HG03025 (cell line): Measurements from ENCODE around the gene MAGI1.
"Not testable (repeated sequence)": the region's sequence is repeated elsewhere in the genome, so short reads cannot be mapped to it uniquely, and the experiment has no call there.

Experiments
- ATAC-seq: cut with Tn5 transposase; IDR thresholded peaks from one replicate; pipeline ENCODE4 v1.9.1; 2021; ENCODE audit warnings: mild to moderate bottlenecking, moderate library complexity; ENCODE audit not compliant: unreplicated experiment, low FRiP score

MAGI1 gene

DNA sequence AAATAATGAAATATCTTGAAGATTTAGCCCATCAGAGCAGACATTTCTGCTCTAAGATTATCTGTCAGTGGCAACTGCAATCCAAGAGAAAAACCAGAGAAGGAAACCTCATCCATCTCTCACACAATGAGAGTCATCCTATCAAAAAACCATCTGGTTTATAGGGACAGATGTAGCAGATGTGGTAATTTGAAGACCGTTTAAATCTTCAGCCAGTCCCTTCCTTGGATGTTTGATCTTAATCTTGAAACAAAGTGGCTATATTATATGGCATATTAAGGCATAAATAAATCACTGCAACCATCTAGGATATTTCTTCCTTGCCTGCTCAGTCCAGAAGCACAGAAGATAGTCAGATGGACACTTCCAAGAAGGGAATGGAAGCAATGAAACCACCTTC lies 305.3 kb downstream of the MAGI1 start:
- no peak for ATAC-seq

DNA sequence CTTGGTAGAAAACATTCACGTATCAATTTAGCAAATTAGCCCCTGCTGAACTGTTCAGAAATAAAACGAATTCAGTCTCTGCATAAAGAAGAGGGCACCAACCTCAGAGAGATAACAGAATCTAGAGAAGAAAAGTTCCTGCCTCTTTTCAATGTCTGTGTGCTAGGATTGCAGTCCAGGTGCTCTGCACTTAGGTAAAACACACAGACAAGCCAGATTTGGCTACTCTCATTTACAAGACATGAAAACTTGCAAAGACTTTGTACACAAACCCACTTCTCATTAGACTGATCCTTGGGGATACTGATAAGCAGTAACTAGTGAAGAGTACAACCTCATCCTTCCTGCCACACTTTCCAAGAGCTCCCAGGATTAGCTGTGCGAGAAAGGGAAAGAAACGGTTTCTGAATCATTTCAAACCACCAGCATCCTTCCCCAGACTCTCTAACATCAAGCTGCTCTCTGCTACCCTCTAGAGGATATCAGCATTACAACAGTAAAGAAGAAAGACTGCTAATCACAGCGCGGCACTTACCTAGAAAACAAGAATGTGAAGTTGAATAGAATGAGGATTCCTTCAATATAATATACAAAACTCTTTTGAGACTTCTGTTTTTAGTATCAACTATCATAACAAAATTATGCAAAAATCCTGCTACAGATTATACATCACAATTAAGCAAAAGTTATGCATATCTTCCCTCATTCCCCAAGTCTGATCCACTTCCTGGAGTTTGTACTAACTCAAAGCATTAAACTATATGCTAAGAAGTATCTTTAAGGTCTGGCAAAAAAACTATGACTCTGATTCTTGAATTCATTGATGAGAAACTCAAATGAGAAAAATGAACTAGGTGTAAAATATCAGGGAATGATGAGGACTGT lies 306.4 kb downstream of the MAGI1 start:
- peak; percentile 91 for ATAC-seq

DNA sequence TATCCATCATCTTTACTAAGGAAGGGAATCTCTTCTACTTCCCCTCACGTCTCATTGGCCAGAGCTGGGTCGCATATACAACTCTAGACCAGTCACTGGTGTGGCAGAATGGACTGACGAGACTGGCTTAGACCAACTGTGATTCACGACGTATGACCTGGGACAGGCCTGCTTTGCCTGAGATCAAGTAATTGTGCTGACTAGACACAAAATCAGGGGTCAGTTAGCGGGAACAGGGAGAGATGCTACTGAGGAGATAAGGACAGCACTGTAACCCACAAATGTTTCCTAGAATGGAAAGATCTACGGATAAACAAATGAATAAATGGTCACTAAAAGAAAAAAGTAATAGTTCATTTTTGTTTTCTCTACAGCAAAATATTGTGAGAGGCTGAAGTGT lies 308.3 kb downstream of the MAGI1 start:
- no peak for ATAC-seq

DNA sequence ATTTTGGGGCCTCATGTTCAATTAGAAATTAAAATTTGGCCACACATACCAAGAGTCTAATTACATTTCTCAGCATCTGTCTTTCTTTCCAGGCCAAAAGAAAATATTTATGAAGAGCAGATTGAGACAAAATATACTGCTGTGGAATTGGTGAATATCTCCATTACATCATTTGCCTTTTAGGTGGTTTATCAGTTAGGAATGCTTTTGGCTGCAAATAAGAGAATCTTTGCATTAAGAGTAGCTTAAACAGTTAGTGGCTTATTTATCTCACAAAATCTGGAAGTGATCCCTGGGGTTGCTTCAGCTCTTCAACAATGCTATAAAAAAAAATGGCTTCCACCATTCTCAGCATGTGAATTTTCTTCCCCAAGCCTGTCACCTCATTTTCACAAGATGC lies 308.7 kb downstream of the MAGI1 start:
- ATAC-seq, result no peak

DNA sequence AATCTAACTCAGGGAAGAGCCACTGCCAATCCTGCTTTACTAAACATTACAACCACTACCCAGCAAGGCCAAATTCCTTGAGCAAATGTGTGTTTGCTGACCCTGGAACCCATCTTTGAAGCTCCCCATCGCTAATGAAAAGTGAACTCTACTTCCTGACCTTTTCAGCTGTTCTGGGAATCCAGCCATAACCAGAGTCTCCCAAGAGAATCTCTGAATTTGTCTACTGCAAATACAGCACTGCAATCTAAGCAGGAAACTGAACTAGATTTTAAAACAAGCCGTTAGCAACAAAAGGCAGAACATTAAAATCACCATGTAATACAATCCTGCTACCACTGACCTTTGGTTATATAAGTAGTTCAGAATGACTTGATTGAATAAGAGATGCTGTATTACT lies 309.2 kb downstream of the MAGI1 start:
- no peak for ATAC-seq

DNA sequence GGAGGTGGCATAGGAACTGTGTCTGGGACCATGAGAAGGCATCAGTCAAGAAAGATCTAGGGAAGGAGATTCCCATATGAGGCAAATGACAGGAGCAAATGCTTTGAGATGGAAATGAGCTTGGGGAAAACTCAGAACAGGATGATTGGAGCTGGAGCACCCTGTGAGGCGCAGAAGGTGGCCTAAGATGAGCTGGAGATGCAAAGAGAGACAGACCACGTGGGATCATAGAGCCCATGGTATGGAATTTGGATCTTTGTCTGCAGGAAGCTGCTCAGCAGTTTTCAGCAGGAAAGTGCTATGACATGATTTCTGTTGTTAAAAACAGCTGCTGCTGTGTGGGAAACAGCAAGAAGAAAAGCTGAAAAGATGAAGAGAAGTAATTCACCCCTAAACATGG lies 310.6 kb downstream of the MAGI1 start:
- ATAC-seq, result no peak

DNA sequence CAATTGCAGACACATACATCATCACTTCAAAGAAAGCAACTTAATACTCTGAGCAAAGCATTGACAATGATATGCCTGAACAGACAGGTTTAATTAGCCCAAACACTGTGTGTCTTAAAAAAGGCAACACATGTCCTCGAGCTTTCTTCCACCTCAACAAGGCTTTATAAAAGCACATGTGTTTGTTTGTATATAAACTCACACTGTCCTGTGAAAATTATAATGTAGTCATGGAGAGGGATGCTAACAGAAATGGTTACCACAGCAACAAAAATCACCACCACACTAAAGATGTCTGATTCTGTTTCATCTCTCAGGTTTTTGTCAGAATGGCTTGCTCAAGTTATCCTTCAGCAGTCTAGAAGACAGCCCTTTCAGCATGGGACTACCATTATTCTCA lies 314.7 kb downstream of the MAGI1 start:
- no peak for ATAC-seq

DNA sequence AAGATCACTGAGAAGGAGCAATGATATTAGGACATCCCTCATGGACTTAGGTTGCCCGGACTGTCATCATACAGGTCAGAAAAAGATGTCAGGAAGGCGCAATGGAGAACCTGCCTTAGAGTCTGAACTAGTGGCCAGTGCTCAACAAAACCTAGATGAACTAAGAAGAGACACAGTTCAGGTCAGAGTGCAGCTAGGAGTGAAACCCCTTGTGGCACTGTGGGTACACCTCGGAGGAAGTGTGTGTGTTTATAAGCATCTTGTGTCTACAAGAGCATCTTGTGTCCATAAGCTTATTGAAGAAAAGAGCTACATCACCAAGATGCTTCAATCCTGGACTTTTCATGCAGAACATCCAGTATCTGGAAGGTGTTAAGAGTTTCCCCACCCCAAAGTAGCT lies 315.7 kb downstream of the MAGI1 start:
- no peak for ATAC-seq

DNA sequence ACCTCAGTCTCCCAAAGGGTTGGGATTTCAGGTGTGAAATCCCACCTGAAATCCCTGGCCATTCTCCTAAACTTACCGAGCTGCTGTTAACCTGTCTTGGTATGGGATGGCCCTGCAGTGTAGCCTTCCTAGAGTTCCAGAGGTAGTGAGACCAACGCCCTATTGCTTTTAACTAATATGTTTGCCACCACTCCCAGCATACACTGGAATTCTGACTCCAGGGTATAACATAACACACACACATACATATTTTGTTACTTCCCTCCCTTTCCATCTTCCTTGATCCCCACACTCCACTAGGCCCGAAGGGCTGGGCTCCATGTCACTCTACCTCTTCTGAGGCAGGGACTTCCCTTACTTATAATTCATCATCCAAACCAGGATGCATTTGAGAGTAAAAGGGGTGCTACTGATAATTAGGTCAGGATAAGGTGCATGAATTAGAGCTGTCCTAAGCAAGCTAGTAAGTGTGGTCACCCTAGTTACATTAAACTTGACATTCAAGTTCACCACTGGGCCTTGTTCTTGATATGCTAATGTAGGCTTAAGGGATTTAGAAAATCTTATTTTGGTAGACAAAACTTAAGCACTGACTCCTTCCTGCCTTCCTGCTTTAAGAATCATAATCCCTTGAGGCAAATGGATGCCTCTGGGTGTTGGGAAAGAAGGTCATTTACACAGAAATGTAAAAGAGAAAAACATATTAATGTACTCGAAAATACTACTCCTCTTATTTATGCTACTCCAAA lies 317.6 kb downstream of the MAGI1 start:
- ATAC-seq, result no peak

DNA sequence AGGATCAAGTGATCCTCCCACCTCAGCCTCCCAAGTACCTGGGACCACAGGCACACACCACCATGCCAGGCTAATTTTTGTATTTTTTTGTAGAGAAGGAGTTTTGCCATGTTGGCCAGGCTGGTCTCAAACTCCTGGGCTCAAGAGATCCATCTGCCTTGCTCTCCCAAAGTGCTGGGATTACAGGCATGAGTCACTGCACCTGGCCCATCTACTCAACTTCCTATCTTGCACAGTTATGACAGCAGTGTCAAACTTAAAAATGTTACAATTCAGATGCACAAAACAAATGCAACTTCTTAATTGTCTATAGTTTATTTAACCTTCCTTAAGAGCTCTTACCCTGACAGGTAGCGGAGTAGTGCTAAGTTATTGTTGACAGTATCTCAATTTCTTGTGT lies 319.1 kb downstream of the MAGI1 start:
- not testable (repeated sequence) for ATAC-seq

DNA sequence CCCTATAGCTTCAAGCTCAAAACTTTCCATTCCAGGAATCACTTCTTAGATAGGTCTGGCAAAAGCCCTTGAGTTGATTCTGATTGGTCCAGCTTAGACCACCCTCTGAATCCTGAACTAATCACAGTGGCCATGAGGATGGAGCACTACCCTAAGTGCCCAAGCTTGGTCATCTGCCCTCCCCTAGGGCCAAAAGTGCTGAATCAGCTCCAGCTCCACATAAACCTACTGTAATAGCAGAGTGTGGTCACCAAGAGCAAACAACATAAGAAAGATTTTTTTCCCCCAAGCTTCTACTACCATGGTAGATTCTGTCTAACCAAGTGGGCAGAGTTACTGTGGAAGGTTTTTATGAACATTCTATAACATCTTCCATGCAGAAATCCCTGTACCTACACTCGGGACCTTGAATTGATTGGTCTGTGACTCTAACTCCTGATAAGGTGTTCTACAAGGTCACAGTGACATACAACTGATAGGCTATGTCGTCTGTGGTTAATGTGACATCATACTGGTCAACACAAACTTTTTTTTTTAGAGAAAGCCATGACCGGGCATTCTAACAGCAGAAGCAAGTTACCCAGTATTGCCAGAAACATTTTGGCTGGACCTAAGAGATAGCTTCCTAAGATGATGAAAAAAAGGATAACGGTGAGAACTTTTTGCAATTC lies 320.9 kb downstream of the MAGI1 start:
- ATAC-seq, result no peak

DNA sequence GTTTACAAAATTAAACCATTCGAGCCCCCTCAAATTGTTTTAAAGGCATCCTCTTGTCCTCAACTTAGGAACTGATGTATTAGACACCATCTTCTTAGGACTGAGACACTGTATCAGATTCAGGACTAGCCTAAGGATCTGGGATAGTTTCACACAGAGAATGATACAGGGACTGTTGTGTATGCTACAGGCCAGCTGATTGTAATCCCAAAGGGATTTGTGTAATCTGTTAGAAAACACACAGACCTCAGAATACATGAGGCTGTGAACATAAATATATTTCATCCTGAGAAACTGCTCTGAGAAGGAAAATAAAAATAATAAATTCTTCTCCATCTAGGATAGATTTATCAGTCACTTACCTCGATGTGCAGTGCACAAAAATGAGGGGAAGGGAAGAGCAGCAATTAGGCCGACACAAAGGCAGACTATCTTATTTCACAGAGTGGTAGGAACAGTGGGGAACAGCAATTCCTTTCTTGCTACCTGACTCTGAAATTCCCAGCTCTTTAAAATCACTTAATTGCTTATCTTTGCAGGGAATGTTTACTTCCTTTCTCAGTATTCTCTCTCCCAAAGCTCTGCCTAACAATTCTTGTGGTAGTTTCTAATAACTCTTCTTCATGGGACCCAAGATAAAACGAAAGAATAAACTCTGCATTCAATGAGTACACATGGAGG lies 322.5 kb downstream of the MAGI1 start:
- no peak for ATAC-seq

DNA sequence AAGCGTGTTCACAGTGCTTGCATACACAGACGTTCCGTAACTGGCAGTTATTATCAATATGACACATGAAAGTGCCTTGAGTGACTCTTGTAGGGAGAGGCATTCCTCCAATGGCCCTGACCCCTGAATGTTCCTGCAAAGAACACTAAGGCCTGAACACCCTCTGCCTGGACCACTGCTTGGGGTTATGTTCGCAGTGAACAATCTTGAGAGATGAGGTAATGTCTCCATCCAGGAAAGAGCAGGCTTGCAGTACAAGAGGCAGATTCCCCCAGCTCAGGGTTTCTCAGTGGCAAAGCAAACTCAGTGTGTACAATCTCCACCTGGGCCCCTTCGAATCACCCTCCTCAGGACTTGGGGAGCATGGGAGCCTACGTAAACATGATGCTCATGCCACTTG lies 324.6 kb downstream of the MAGI1 start:
- ATAC-seq, result no peak

DNA sequence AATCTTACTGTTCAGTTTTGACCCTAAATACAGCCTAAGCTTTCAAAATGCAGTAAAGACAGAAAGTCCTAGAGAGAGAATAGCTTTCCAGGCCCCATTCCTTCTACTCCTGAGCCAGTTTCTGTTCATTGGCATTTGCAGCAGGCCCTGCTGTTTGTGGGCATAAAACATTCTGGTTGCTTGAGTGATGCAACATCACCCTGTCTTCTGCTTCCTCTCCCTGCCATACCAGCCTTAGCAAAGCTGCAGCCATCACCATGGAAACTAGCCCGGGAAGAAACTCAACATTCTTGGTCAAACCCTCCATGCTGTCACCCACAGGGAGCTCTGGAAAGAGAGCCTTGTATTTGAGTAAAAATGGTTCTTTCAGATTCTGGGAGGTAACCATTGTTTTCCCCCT lies 325.7 kb downstream of the MAGI1 start:
- no peak for ATAC-seq

DNA sequence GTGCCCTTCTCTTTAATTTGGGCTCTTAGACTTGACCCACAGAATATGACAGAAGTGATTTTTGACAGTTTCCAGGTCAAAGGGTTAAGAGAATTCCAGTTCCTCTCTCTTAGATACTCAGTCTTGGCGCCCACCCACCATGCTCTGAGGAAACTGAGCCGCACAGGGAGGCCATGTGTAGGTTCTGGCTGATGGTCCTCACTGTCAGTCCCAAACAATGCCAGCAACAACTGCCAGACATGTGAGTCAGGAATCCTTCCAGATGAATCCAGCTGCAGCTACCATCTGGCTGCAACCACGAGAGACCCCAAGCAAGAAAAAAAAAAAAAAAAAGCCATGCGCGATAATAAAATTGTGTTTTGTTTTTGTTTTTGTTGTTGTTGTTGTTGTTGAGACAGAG lies 326.6 kb downstream of the MAGI1 start:
- ATAC-seq, result no peak

DNA sequence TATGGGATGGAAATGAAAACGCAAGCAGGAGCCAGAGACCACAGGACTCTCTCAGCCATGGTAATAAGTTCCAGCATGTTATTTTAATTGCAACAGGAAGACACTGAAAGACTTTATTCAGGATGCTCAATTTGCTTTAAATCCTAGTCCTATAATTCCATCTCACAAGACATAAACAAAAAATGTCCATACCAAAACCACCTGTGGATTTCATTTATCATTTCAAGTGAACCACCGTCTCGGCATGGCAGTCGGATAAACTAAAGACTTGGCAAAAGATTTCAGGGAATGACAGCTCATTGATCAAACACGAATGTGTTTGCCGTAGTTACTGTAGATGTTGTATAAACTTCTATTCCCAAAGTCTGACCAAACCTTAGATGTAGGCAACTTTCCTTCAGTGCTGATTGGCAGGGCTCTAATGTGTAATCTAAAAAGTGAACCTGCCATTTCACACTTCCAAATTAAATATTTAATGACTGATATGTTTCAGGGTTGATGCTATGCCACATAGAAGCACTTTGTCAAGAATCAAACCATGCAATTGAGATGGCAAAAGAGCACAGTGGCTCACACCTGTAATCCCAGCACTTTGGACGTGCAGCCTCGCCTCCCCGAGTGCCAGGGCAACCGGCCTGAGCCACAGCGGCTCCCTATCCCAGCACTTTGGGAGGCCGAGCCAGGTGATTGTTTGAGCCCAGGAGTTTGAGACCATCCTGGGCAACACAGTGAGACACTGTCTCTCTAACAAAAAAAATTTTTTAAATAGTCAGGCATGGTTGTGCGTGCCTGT lies 331.7 kb downstream of the MAGI1 start:
- ATAC-seq, result no peak

DNA sequence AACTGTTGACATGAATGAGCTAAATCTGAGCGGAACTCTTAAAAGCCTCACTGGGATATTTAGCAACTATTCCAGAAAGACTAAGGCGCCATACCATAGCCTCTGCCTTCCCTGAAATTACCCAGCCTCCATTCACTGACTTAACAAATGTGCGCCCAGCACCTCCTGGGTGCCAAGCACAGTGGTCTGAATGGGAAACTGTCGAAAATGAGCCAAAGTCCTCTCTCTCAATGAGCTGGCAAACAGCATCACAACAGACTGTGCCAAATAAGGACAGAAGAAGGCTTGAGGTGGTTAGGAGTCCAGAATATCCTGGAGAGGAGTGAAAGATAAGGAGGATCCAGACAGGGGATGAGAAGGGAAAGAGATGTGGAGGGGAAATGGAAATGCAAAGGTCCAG lies 332.4 kb downstream of the MAGI1 start:
- ATAC-seq, result no peak

DNA sequence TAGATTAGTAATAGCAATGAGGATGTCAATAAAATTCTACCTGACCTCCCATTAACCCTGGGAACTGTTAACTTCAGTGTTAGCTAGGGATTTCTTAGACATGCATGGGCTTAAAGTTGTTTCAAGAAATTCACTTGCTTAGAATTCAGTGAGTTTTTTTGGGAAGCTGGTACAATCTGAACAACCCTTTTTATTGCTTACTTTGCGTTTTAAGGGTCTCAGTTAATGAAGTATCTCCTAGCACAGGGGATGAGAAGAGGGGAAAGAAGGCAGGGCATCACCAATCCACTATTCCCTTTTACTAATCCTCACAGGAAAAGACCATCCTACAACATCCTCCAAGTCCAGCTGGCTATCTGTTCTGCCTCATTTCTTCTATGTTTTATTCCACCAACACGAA lies 334.9 kb downstream of the MAGI1 start:
- no peak for ATAC-seq

DNA sequence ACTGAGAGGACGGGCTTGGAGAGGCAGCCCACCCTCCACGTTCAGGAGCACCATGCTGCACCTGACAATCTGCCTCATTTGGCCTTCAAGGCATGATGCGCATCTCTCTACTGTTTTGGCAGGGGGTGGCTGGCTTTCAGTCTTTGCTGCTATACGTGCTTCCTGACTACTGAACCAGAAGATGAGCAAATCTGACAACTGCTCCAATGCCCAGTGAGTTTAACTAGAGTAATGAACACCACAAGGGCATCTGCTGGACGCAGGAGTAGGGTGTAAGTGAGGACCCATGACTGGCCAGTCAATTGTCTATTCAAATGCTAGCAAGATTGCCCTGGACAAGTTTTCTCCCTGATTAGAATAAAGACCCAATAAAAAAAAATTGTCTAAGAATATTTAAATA lies 335.7 kb downstream of the MAGI1 start:
- ATAC-seq, result no peak

DNA sequence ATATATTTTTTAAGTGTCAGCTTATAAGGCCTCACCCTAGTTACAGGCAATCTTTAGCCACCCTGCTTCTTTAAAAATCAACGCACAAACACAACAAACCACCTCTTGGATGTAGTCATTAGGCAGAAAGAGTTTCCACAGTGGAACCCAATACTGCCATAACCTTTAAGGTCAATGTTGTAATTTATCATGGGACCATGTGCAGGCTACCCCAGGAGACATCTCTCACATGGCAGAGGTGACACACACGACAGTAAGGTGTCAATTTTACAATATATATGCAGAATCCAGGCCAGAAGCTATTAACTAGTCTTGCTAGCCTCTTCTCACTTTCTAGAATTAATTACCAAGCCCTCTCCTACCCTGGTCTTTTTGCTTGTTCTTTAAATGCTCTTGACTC lies 336.5 kb downstream of the MAGI1 start:
- no peak for ATAC-seq
